Sigmoid colon (tissue), 7 donors: Measurements from ENCODE around the gene NUP205. TPM values are rescaled to one million over a fixed set of nuclear protein-coding genes. Genes with fewer than 3 reads are reported as not detected.
"Not testable (repeated sequence)": the region's sequence is repeated elsewhere in the genome, so short reads cannot be mapped to it uniquely, and the experiment has no call there.

Experiments
- DNase-seq: peaks from one replicate; pipeline ENCODE4 v3.0.0-alpha.2; 2019
- H3K27ac ChIP-seq, 4 donors: fragments of 200-600 bp; sonication (generic); one replicate each; pipeline ENCODE4 v1.5.1; 2016 to 2019; ENCODE audit warnings: mild to moderate bottlenecking in 1 of 4
- H3K27me3 ChIP-seq, 3 donors: fragments of 200-600 bp; sonication (generic); one replicate each; pipeline ENCODE4 v1.5.1; 2019; ENCODE audit warnings: mild to moderate bottlenecking in 1 of 3
- H3K36me3 ChIP-seq, 4 donors: fragments of 200-600 bp; sonication (generic); one replicate each; pipeline ENCODE4 v1.5.1; 2016 to 2019
- H3K4me1 ChIP-seq, 4 donors: fragments of 200-600 bp; sonication (generic); one replicate each; pipeline ENCODE4 v1.5.1; 2017 to 2019
- H3K4me3 ChIP-seq, 4 donors: fragments of 200-600 bp; sonication (generic); one replicate each; pipeline ENCODE4 v1.5.1; 2017 to 2019; ENCODE audit warnings: mild to moderate bottlenecking in 2 of 4, moderate library complexity in 1 of 4
- H3K9me3 ChIP-seq, 4 donors: fragments of 200-600 bp in 3 of 4; sonication (generic) in 3 of 4; one replicate each; pipeline versions ENCODE4 v1.5.1 to v1.6.1; 2013 to 2019
- EP300 ChIP-seq, 4 donors: sonication (generic); formaldehyde crosslinking; IDR thresholded peaks; one replicate each; pipeline ENCODE4 v1.6.1; 2017; ENCODE audit warnings: antibody characterized with exemption in 4 of 4
- POLR2A ChIP-seq, 2 donors: fragments of 450-650 bp; IDR thresholded peaks; one replicate each; pipeline ENCODE4 v1.6.1; 2016; ENCODE audit warnings: antibody characterized with exemption in 2 of 2, mild to moderate bottlenecking in 2 of 2, moderate library complexity in 2 of 2
- POLR2AphosphoS5 ChIP-seq, 4 donors: sonication (generic); formaldehyde crosslinking; IDR thresholded peaks; one replicate each; pipeline ENCODE4 v1.6.1; 2017; ENCODE audit warnings: antibody characterized with exemption in 4 of 4
- WGBS, 2 donors: extraction: QIAGEN DNeasy Blood & Tissue Kit; methylation state at CpG; one replicate each; pipeline ENCODE4 v1.1.7; 2013; 5-methylcytosine and 5-hydroxymethylcytosine counted together
- intact Hi-C: fragments of 100-400 bp; cut with DNase I; formaldehyde crosslinking; loops from one replicate; pipeline ENCODE4 v1.15.1; 2023
- polyA plus RNA-seq, 3 donors: library from polyadenylated mRNA; stranded (reverse); fragments of 200-250 nt; gene quantifications; one replicate each; pipeline ENCODE4 v1.2.3, GENCODE V29; 2013
- total RNA-seq, 4 donors: library from RNA; depleted of rRNA; stranded (reverse); fragments of >200 nt; gene quantifications; one replicate each; pipeline ENCODE4 v1.1.0, GENCODE V29; 2016
- TF ChIP-seq, protein P1 (sequence below), 4 experiments: fragments of 450-650 bp in 3 of 4; fragments of 200-600 bp in 1 of 4; IDR thresholded peaks; one replicate each; pipeline ENCODE4 v1.5.1; 2016 to 2019; ENCODE audit warnings: antibody characterized with exemption in 4 of 4, mild to moderate bottlenecking in 3 of 4, moderate library complexity in 2 of 4
- donor health status: healthy with polysubstance abuse.
- donor health status: Bipolar disorder and iron deficiency.
- donor health status: healthy.

NUP205 gene
- total and polyA plus RNA-seq, 7 donors = 9.5 to 37.5 (median 21.9) TPM

DNA sequence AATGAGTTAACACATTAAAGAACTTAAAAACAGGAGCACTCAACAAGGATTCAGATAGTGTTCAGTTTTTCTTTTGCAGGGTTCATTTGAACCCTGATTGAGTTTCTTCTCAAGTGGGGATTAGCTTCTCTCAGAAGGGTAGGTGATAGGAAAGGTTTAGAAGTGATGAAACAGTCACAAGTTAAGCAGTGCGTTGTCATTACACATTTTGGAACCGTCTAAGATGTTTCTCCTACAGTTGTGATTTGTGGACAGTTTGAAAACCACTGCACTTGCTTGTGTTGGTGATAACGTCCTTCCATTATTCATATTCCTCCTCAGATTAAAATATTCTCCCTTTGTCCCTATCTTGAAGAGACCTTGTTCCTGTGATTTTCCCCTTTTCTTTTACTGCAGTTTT is 107.3 kb downstream of the NUP205 start:
- no peak overlapping the region for H3K27ac ChIP-seq
- intact Hi-C loops = loop anchor here (5.0 to 10.0 kb wide), 2 partner anchors 82 to 310 kb away; partner anchors contain the start of genes FAM180A and MTPN
- TF ChIP-seq EP300 (IDR thresholded peaks at IDR 0.05) = no peak
- no peak for TF ChIP-seq POLR2A (IDR thresholded peaks at IDR 0.05)
- TF ChIP-seq, protein P1, sequence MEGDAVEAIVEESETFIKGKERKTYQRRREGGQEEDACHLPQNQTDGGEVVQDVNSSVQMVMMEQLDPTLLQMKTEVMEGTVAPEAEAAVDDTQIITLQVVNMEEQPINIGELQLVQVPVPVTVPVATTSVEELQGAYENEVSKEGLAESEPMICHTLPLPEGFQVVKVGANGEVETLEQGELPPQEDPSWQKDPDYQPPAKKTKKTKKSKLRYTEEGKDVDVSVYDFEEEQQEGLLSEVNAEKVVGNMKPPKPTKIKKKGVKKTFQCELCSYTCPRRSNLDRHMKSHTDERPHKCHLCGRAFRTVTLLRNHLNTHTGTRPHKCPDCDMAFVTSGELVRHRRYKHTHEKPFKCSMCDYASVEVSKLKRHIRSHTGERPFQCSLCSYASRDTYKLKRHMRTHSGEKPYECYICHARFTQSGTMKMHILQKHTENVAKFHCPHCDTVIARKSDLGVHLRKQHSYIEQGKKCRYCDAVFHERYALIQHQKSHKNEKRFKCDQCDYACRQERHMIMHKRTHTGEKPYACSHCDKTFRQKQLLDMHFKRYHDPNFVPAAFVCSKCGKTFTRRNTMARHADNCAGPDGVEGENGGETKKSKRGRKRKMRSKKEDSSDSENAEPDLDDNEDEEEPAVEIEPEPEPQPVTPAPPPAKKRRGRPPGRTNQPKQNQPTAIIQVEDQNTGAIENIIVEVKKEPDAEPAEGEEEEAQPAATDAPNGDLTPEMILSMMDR (IDR thresholded peaks at IDR 0.05) = no peak
- no peak for TF ChIP-seq POLR2AphosphoS5 (IDR thresholded peaks at IDR 0.05)
- peaks cover 0 to 41% (median 26%) of the 10 kb centered on the region in 4 donors for H3K4me1 ChIP-seq
- 73 to 80% methylated on average over 3 of the region's 3 CpGs for WGBS, 2 donors
- DNase-seq = no peak
- H3K4me3 ChIP-seq = no peak overlapping the region
- no peaks in the 10 kb centered on the region for H3K27me3 ChIP-seq
- no peaks in the 10 kb centered on the region for H3K9me3 ChIP-seq
- H3K36me3 ChIP-seq = no peaks in the 10 kb centered on the region

DNA sequence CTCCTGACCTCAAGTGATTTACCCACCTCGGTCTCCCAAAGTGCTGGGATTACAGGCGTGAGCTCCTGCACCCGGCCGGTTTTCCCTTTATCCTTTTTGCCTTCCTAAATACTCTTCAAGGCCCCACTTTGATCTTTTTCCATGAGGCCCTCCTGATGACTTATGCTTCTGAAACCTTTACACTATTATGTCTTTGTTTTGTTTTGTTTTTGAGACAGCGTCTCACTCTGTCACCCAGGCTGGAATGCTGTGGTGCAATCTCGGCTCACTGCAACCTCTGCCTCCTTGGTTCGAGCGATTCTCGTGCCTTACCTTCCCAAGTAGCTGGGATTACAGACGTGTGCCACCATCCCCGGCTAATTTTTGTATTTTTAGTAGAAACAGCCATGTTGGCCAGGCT is 108.4 kb downstream of the NUP205 start:
- intact Hi-C loops = loop anchor here (5.0 to 10.0 kb wide), 2 partner anchors 81 to 309 kb away; partner anchors contain the start of genes FAM180A and MTPN
- TF ChIP-seq, protein P1 (IDR thresholded peaks at IDR 0.05) = no peak
- TF ChIP-seq POLR2A (IDR thresholded peaks at IDR 0.05) (no peak), EP300 (IDR thresholded peaks at IDR 0.05) (no peak), POLR2AphosphoS5 (IDR thresholded peaks at IDR 0.05) (no peak)
- no peaks in the 10 kb centered on the region for H3K27me3 ChIP-seq
- peaks cover 0 to 48% (median 33%) of the 10 kb centered on the region in 4 donors for H3K4me1 ChIP-seq
- DNase-seq = no peak
- H3K27ac ChIP-seq = no peak overlapping the region
- WGBS, 2 donors = 91 to 94% methylated on average over 11 of the region's 11 CpGs
- H3K4me3 ChIP-seq = no peak overlapping the region
- H3K9me3 ChIP-seq = no peaks in the 10 kb centered on the region
- H3K36me3 ChIP-seq = no peaks in the 10 kb centered on the region

- Histone ChIP-seq H3K4me3 (no peak overlapping the region), H3K4me1 (peaks cover 0 to 43% (median 31%) of the 10 kb centered on the region in 4 donors), H3K9me3 (no peaks in the 10 kb centered on the region), H3K36me3 (no peaks in the 10 kb centered on the region), H3K27ac (no peak overlapping the region), H3K27me3 (no peaks in the 10 kb centered on the region)
- intact Hi-C loops = loop anchor here (5.0 to 10.0 kb wide), 2 partner anchors 80 to 308 kb away; partner anchors contain the start of genes FAM180A and MTPN
- WGBS, 2 donors = 78 to 86% methylated on average over 6 of the region's 6 CpGs
- TF ChIP-seq, protein P1 (IDR thresholded peaks at IDR 0.05) = no peak
- no peak for TF ChIP-seq EP300 (IDR thresholded peaks at IDR 0.05)
- TF ChIP-seq POLR2AphosphoS5 (IDR thresholded peaks at IDR 0.05) = no peak
- TF ChIP-seq POLR2A (IDR thresholded peaks at IDR 0.05) = no peak
- DNase-seq = no peak
These were observed 109.1 kb downstream of the NUP205 start for GRCh38 chr7:135666846-135667245.

DNA sequence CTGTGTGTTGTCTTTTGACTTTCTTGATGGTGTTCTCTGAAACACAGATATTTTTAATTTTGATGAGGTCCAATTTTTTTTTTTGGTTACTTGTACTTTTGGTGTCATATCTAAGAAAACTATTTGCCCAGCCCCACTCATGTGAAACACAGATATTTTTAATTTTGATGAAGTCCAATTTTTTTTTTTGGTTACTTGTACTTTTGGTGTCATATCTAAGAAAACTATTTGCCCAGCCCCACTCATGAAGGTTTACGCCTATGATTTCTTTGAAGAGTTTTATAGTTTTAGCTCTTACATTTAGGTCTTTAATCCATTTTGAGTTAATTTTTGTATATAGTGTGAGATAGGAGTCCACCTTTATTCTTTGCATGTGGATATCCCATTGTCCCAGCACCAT is 109.9 kb downstream of the NUP205 start:
- intact Hi-C loops = loop anchor here (5.0 to 10.0 kb wide), 2 partner anchors 80 to 307 kb away; partner anchors contain the start of genes FAM180A and MTPN
- not testable (repeated sequence) for DNase-seq, H3K4me3 ChIP-seq, H3K27me3 ChIP-seq, H3K36me3 ChIP-seq, H3K27ac ChIP-seq, H3K9me3 ChIP-seq
- peaks cover 0 to 46% (median 36%) of the 10 kb centered on the region in 4 donors for H3K4me1 ChIP-seq
- WGBS, 2 donors = 96 to 100% methylated on average over 1 of the region's 1 CpG

DNA sequence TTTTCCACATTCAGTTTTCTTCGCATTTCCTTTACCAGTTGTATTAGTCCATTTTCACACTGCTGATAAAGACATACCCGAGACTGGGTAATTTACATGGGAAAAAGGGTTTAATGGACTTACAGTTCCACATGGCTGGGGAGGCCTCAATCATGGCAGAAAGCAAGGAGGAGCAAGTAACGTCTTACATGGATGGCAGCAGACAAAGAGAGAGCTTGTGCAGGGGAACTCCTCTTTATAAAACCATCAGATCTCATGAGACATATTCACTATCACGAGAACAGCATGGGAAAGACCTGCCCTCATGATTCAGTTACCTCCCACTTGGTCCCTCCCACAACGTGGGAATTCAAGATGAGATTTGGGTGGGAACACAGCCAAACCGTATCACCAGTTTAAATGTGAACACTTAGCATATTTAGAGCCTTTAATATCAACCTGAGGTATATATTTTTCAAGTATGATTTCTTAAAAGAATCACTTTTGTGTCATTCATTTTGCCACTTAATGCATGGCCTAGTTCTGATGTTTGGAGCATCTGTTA is 111.2 kb downstream of the NUP205 start:
- not testable (repeated sequence) for DNase-seq, H3K9me3 ChIP-seq, H3K4me3 ChIP-seq, H3K27me3 ChIP-seq, H3K36me3 ChIP-seq, H3K27ac ChIP-seq
- intact Hi-C loops = loop anchor here (5.0 to 10.0 kb wide), 2 partner anchors 78 to 306 kb away; partner anchors contain the start of genes FAM180A and MTPN
- H3K4me1 ChIP-seq = peaks cover 0 to 49% (median 37%) of the 10 kb centered on the region in 4 donors
- 76 to 77% methylated on average over 6 of the region's 6 CpGs for WGBS, 2 donors
